Measurements from ENCODE around the gene CCL11.

CCL11 gene

GRCh38 chr17:34285286-34285792 is at the start of gene CCL11:
CCL11 (plus strand) TSS chr17:34285742; CDS start chr17:34285809, 67 bp downstream.
- no peak for DNase-seq (ENCODE audit: low read depth in 2 of 2)

- no peak for DNase-seq (ENCODE audit: low read depth in 2 of 2)
Measured at GRCh38 chr17:34236281-34236892, 49.2 kb upstream of the CCL11 start.

GRCh38 chr17:34237458-34237857 is 48.1 kb upstream of the CCL11 start:
- DNase-seq (ENCODE audit: low read depth in 2 of 2), result no peak

- no peak for DNase-seq (ENCODE audit: low read depth in 2 of 2)
Measured at GRCh38 chr17:34241062-34241461, 44.5 kb upstream of the CCL11 start.

GRCh38 chr17:34242587-34243363 is 42.8 kb upstream of the CCL11 start:
- DNase-seq (ENCODE audit: low read depth in 2 of 2), result no peak

GRCh38 chr17:34243364-34244320 is 41.9 kb upstream of the CCL11 start:
- no peak for DNase-seq (ENCODE audit: low read depth in 2 of 2)

- no peak for DNase-seq (ENCODE audit: low read depth in 2 of 2)
Measured at GRCh38 chr17:34245351-34245905, 40.1 kb upstream of the CCL11 start.

GRCh38 chr17:34246446-34246845 is 39.1 kb upstream of the CCL11 start:
- no peak for DNase-seq (ENCODE audit: low read depth in 2 of 2)

GRCh38 chr17:34246881-34247280 is 38.7 kb upstream of the CCL11 start:
- DNase-seq (ENCODE audit: low read depth in 2 of 2), result no peak

GRCh38 chr17:34248511-34249024 is 37.0 kb upstream of the CCL11 start:
- no peak for DNase-seq (ENCODE audit: low read depth in 2 of 2)

GRCh38 chr17:34249061-34249460 is 36.5 kb upstream of the CCL11 start:
- DNase-seq (ENCODE audit: low read depth in 2 of 2), result no peak

- no peak for DNase-seq (ENCODE audit: low read depth in 2 of 2)
Measured at GRCh38 chr17:34249478-34249877, 36.1 kb upstream of the CCL11 start.

- DNase-seq (ENCODE audit: low read depth in 2 of 2), result no peak
Measured at GRCh38 chr17:34251186-34251585, 34.4 kb upstream of the CCL11 start.

GRCh38 chr17:34252095-34252443 is 33.5 kb upstream of the CCL11 start:
- no peak for DNase-seq (ENCODE audit: low read depth in 2 of 2)

GRCh38 chr17:34252444-34253138 is 33.0 kb upstream of the CCL11 start:
- no peak for DNase-seq (ENCODE audit: low read depth in 2 of 2)

- DNase-seq (ENCODE audit: low read depth in 2 of 2), result no peak
Measured at GRCh38 chr17:34253139-34253525, 32.4 kb upstream of the CCL11 start.

GRCh38 chr17:34254146-34254545 is 31.4 kb upstream of the CCL11 start:
- DNase-seq (ENCODE audit: low read depth in 2 of 2), result no peak

- DNase-seq (ENCODE audit: low read depth in 2 of 2), result no peak
Measured at GRCh38 chr17:34254651-34255380, 30.7 kb upstream of the CCL11 start, which contains the start of gene CCL2. CCL2 (plus strand) TSS chr17:34255285; CDS start chr17:34255350, 65 bp downstream.

- DNase-seq (ENCODE audit: low read depth in 2 of 2), result no peak
Measured at GRCh38 chr17:34255381-34255732, 30.2 kb upstream of the CCL11 start.

GRCh38 chr17:34255841-34256240 is 29.7 kb upstream of the CCL11 start:
- no peak for DNase-seq (ENCODE audit: low read depth in 2 of 2)

Data from activated CD4-positive, alpha-beta T cell treated with anti-CD3 and anti-CD28 coated beads for 24 hours (primary cell).